Smooth muscle cell (in vitro differentiated cells): ENCODE data around the gene ZNF485. TPM values are rescaled to one million over a fixed set of nuclear protein-coding genes. Genes with fewer than 3 reads are reported as not detected.
"Not testable (repeated sequence)": the region's sequence is repeated elsewhere in the genome, so short reads cannot be mapped to it uniquely, and the experiment has no call there.

Experiments used
- DNase-seq: peaks from one replicate; lab custom pipeline; 2025; ENCODE audit not compliant: unreplicated experiment; lab: John Stamatoyannopoulos, UW
- H2AFZ ChIP-seq: fragments of 200-600 bp; sonication (generic); 2 replicates; pipeline ENCODE4 v1.6.0; 2016; ENCODE audit warnings: antibody characterized with exemption, low read depth, mild to moderate bottlenecking
- H3F3A ChIP-seq: fragments of 200-600 bp; sonication (generic); 2 replicates; pipeline ENCODE4 v1.6.0; 2017; ENCODE audit warnings: antibody characterized with exemption, low read depth
- H3K27ac ChIP-seq: fragments of 200-600 bp; sonication (generic); 2 replicates; pipeline ENCODE4 v1.5.1; 2016; ENCODE audit warnings: low read depth, mild to moderate bottlenecking
- H3K27me3 ChIP-seq: fragments of 200-600 bp; sonication (generic); 2 replicates; pipeline ENCODE4 v1.6.1; 2016; ENCODE audit warnings: low read depth, mild to moderate bottlenecking
- H3K36me3 ChIP-seq: fragments of 200-600 bp; sonication (generic); 2 replicates; pipeline ENCODE4 v1.5.1; 2016; ENCODE audit warnings: low read depth
- H3K4me1 ChIP-seq: fragments of 200-600 bp; sonication (generic); 2 replicates; pipeline ENCODE4 v1.5.1; 2016; ENCODE audit warnings: low read depth
- H3K4me2 ChIP-seq: fragments of 200-600 bp; sonication (generic); 2 replicates; pipeline ENCODE4 v1.6.0; 2016; ENCODE audit warnings: mild to moderate bottlenecking
- H3K4me3 ChIP-seq: fragments of 200-600 bp; sonication (generic); 2 replicates; pipeline ENCODE4 v1.5.1; 2016; ENCODE audit warnings: mild to moderate bottlenecking
- H3K79me2 ChIP-seq: fragments of 200-600 bp; sonication (generic); 2 replicates; pipeline ENCODE4 v1.6.0; 2016; ENCODE audit warnings: low read depth, mild to moderate bottlenecking
- H3K9ac ChIP-seq: fragments of 200-600 bp; sonication (generic); 2 replicates; pipeline ENCODE4 v1.6.0; 2016; ENCODE audit warnings: low read depth
- H3K9me3 ChIP-seq: fragments of 200-600 bp; sonication (generic); replicated peaks from 2 replicates; pipeline ENCODE4 v1.5.1; 2016; ENCODE audit warnings: low read depth
- H4K20me1 ChIP-seq: fragments of 200-600 bp; sonication (generic); 2 replicates; pipeline ENCODE4 v1.6.0; 2016; ENCODE audit warnings: low read depth
- CTCF ChIP-seq: fragments of 200-600 bp; sonication (generic); IDR thresholded peaks from 2 replicates; pipeline ENCODE4 v1.5.1; 2017; ENCODE audit warnings: borderline replicate concordance, mild to moderate bottlenecking, antibody characterized with exemption; ENCODE audit not compliant: insufficient read depth, poor library complexity, severe bottlenecking
- WGBS: methylation state at CpG from one replicate; pipeline ENCODE4 v1.1.7; 2016; ENCODE audit warnings: low lambda C conversion rate; 5-methylcytosine and 5-hydroxymethylcytosine counted together
- polyA plus RNA-seq: library from polyadenylated mRNA; unstranded; fragments of >200 nt; fragmentation: Nextera tagmentation; extraction: Ambion mirVana; gene quantifications from 2 replicates; pipeline ENCODE4 v1.2.1, GENCODE V29; 2016
- total RNA-seq: library from RNA; depleted of rRNA; stranded (reverse); fragments of >200 nt; gene quantifications from 2 replicates; pipeline ENCODE4 v1.2.3, GENCODE V29; 2014

The ZNF485 gene
- total and polyA plus RNA-seq, 2 experiments from 2014 or later: 1.8 to 2.9 TPM

- DNase-seq: no peak
- Histone ChIP-seq H3K79me2 (no peaks in the 10 kb centered on the region), H2AFZ (no peak overlapping the region), H3K4me2 (no peak overlapping the region), H3K36me3 (no peaks in the 10 kb centered on the region), H4K20me1 (no peaks in the 10 kb centered on the region), H3F3A (no peaks in the 10 kb centered on the region), H3K9me3 (no peaks in the 10 kb centered on the region), H3K9ac (no peak overlapping the region), H3K4me1 (no peaks in the 10 kb centered on the region), H3K27ac (no peak overlapping the region), H3K27me3 (no peaks in the 10 kb centered on the region), H3K4me3 (no peak overlapping the region)
- TF ChIP-seq CTCF: no peak
- 71% methylated on average over 9 of the region's 9 CpGs for WGBS
Measured at GRCh38 chr10:43585981-43586729, 20.1 kb upstream of the ZNF485 start.

GRCh38 chr10:43586730-43587115 lies 19.5 kb upstream of the ZNF485 start:
- DNase-seq, H2AFZ ChIP-seq: not testable (repeated sequence)
- whole genome bisulfite sequencing: 92% methylated on average over 3 of the region's 3 CpGs

GRCh38 chr10:43591303-43591904 lies 14.8 kb upstream of the ZNF485 start:
- no peak for DNase-seq
- Histone ChIP-seq H3K4me3 (no peak overlapping the region), H3K79me2 (no peaks in the 10 kb centered on the region), H3K27ac (no peak overlapping the region), H3K36me3 (no peaks in the 10 kb centered on the region), H2AFZ (no peak overlapping the region), H3K27me3 (no peaks in the 10 kb centered on the region), H3K4me2 (no peak overlapping the region), H3K4me1 (no peaks in the 10 kb centered on the region), H3K9me3 (no peaks in the 10 kb centered on the region), H3K9ac (no peak overlapping the region), H4K20me1 (no peaks in the 10 kb centered on the region), H3F3A (no peaks in the 10 kb centered on the region)
- no peak for TF ChIP-seq CTCF
- WGBS: 83% methylated on average over 5 of the region's 5 CpGs

More at GRCh38 chr10:43586730-43587115, 19.5 kb upstream of the ZNF485 start:
- not testable (repeated sequence) for H3K79me2 ChIP-seq, H3K27me3 ChIP-seq, H3K9me3 ChIP-seq, H3K4me3 ChIP-seq, H3K9ac ChIP-seq, H4K20me1 ChIP-seq, H3K4me2 ChIP-seq, H3K36me3 ChIP-seq, H3F3A ChIP-seq, H3K4me1 ChIP-seq, H3K27ac ChIP-seq

GRCh38 chr10:43594944-43595589 lies 11.2 kb upstream of the ZNF485 start:
- 67% methylated on average over 8 of the region's 8 CpGs for WGBS
- no peaks in the 10 kb centered on the region for H4K20me1 ChIP-seq
- H3K27ac ChIP-seq: no peak overlapping the region
- no peaks in the 10 kb centered on the region for H3K27me3 ChIP-seq
- H3K79me2 ChIP-seq: no peaks in the 10 kb centered on the region
- H3K9me3 ChIP-seq: no peaks in the 10 kb centered on the region
- no peaks in the 10 kb centered on the region for H3K4me1 ChIP-seq
- no peak overlapping the region for H3K4me2 ChIP-seq
- H3K36me3 ChIP-seq: no peaks in the 10 kb centered on the region
- H3K4me3 ChIP-seq: no peak overlapping the region
- no peak for DNase-seq
- H3F3A ChIP-seq: no peaks in the 10 kb centered on the region
- no peak overlapping the region for H3K9ac ChIP-seq
- no peak for TF ChIP-seq CTCF
- H2AFZ ChIP-seq: no peak overlapping the region
